H1 (cell line): ENCODE measurements around the gene IL10. TPM values are rescaled to one million over a fixed set of nuclear protein-coding genes. Genes with fewer than 3 reads are reported as not detected.

Experiments used
- TAF7 ChIP-seq: optimal IDR thresholded peaks from 2 replicates; pipeline ENCODE3; 2011; ENCODE audit warnings: low read depth, mild to moderate bottlenecking, inconsistent platforms, low read length, moderate library complexity, borderline replicate concordance
- polyA plus RNA-seq, 7 experiments: library from polyadenylated mRNA; depleted of rRNA in 3 of 7; stranded (reverse) in 5 of 7; unstranded in 2 of 7; fragments of >200 nt in 5 of 7; fragments of 200-250 nt in 2 of 7; gene quantifications; 1 replicate in 5 of 7; 2 replicates in 1 of 7; 4 replicates in 1 of 7; pipeline versions ENCODE4 v1.2.1 to v1.2.3, GENCODE V29; 2011 to 2013; ENCODE audit warnings: missing spikeins in 2 of 7, mixed read lengths in 2 of 7
- total RNA-seq: library from RNA; stranded (reverse); fragmentation: NEBNext Ultra II Directional; extraction: Animal tissue kit (Norgen Biotek cat#: 25700); gene quantifications from 2 replicates; pipeline ENCODE4 v1.2.1, GENCODE V29; 2021

The IL10 gene
- total and polyA plus RNA-seq, 2 of the 8 experiments (the other 6 are each of a cell fraction or from before 2014, with no cell fraction given), result not detected

GRCh38 chr1:206797534-206798383 is 25.5 kb upstream of the IL10 start (continued):
- TF ChIP-seq TAF7, result no peak
